CD4-positive, alpha-beta T cell treated with Interleukin-6 at 100 ng/mL for 8 hours (primary cell): ENCODE measurements around the gene BORCS8.
"Not testable (repeated sequence)": the region's sequence is repeated elsewhere in the genome, so short reads cannot be mapped to it uniquely, and the experiment has no call there.

Experiments
- DNase-seq: peaks from one replicate; pipeline ENCODE4 v3.0.0-alpha.2; 2020; ENCODE audit warnings: mixed read lengths, low spot score

BORCS8 gene

DNA sequence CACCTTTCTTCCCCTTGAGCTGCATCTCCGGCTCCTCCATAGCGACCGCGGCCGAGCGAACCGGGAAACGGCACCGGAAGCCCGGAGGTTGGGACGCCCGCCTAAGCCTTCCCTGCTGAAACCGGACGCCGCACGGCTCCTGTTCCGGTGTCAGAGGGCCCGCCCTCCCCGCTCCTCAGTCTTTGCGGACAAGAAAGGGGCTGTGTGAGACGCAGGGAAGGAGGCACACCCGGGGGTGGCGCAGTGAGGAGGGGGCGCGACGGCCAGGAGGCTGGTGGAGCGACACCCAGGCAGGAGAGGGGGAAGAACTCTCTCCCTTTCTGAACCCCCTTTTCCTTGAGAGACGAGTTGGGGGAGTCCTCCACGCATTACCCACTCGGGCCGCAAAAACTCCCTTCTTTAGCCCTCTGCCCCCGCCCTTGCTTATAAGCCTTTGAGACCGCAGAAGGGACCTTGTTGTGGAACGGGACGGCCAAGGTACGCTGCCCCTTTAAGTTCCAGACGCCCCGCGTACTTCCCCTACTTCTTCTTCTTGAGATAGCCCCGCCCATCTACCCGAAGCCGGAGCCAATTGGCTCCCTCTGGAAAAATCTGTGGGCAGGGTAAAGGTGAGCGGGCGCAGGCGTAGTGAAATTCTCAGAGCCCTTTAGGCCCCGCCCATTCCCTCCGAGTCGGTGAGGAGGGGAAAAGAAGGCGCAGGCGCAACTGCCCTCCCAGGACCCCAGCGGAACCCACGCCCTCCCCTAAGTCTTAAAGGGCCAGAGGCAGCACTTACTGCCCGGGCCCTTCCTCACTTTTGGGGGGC lies at the start of gene BORCS8, which contains the start of gene RFXANK:
Gene BORCS8 (minus strand): TSS at position 75 of the 805 bp plus-strand sequence. CDS start 35 bp downstream, at position 40.
Gene RFXANK (plus strand): TSS at position 181 of the 805 bp plus-strand sequence. CDS start 1,689 bp downstream, outside the sequence.
- peak; percentile 99 for DNase-seq

DNA sequence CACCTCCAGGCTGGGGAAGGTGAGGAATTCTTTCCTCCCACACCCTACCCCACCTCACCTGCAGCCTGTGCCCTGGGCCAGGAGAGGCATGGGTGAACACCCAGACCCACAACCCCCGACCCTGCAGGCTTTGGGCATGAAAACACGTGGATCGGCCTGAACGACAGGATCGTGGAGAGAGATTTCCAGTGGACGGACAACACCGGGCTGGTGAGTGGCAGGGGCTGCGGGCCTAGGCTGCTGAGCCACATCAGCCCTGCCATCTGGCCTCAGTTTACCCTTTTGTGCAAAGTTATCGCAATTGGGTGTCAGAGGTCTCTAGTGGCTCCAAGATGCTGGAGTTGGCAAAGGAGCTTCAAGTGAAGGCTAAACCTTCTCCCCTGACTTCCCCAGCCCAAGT lies 48.5 kb upstream of the BORCS8 start:
- no peak for DNase-seq

DNA sequence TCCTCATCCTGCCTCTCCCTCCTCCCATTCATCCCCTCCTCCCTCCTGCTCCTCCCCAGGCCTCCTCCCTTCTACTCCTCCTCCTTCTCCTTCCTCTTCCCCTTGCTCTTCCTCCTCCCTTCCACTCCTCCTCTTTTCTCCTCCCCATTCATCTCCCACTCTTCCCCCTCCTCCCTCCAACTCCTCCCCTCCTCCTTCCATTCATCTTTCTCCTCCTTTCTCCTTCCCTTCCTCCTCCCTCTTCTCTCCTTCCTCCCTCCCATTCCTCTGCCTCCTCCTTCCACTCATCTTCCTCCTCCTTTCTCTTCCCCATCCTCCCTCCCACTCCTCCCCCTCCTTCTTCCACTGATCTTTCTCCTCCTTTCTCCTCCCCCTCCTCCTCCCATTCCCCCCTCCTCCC lies 47.7 kb upstream of the BORCS8 start:
- DNase-seq: no peak

DNA sequence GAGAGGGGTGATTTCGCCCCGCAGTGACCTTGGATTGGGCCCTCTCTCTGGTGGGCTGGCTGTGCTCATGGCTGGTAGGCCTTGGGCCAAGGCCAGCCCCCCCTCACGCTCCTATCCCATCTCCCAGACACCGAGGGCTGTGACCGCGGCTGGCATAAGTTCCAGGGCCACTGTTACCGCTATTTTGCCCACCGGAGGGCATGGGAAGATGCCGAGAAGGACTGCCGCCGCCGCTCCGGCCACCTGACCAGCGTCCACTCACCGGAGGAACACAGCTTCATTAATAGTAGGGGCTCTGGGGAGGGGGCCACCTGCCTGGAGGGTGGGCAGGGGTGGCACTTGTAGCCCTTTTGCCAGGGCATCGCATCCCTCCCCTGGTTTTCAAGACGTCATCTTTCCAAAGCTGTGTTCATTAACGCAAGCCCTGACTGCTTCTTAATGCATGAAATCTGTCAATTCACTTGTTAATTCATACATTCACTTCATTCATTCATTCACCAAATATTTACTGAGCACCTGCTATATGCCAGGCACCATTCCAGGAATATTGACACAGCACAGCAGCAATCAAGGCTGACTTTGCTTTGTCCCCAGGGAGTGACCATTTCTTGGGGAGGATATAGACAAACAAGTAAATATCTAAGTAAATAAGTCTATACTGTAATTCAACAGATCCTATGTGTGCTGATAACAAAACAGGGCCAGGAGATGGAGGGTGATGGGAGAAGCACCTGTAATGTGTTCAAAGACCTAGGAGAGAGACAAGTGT lies 46.4 kb upstream of the BORCS8 start:
- DNase-seq: no peak

DNA sequence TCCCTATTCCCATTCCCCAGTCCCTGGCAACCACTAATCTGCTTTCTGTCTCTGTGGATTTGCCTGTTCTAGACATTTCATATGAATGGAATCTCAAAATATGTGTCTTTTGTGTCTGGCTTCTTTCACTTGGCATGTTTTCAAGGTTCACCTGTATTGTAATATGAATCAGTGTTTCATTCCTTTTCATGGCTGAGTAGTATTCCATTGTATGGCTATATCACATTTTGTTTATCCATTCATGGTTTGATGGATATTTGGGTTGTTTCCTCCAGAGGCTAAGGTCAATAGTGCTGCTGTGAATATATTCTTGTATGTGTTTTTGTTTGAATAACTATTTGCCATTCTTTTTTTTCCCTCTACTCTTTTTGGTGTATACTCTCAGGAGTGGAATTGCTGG lies 44.2 kb upstream of the BORCS8 start:
- no peak for DNase-seq

DNA sequence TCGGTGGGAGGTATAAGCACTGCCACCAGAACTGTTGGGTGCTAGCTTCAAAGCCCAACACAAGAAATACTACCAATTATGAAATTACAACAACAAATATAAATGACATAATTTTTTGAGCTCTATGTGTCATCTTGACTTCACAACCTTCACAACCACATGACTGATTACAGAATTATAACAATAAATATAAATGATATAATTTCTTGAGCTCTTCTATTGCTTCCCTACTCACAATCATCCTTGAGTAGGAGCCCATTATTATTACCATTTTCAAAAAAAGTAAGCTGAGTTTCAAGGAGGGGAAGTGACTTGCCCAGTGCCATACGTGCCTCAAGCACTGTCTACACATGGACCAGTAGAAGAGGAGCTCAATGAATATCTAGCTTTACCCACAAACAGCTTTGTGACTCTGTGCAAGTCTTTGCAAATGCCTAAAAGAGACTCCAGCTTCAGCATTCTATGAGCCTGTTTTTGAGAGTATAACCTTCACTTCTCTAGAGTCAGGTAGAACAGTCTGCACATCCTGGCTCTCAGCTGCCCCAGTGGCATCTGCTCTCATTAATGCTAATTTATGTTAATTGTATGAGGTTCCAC lies 42.4 kb upstream of the BORCS8 start:
- no peak for DNase-seq

DNA sequence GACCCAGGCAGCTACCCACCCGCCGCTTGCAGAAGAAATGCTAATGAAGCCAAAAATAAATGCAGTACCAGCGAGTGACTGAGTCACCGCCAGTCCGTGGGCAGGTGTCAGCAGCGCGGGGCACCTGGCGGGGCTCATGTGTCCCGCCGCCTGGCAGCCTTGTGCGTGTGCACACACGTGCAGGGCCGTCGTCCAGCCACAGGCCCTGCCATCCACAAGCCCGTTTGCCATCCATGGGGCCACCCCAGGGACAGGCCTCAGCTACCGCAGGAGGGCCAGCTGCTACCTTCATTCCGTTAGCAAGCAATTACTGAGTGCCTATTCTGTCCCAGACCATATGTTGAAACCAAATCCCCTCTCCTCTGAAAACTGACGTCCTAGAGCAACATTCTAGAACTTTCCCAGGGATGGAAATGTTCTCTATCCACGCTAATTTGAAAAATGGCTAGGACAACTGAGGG lies 40.3 kb upstream of the BORCS8 start:
- DNase-seq: no peak

DNA sequence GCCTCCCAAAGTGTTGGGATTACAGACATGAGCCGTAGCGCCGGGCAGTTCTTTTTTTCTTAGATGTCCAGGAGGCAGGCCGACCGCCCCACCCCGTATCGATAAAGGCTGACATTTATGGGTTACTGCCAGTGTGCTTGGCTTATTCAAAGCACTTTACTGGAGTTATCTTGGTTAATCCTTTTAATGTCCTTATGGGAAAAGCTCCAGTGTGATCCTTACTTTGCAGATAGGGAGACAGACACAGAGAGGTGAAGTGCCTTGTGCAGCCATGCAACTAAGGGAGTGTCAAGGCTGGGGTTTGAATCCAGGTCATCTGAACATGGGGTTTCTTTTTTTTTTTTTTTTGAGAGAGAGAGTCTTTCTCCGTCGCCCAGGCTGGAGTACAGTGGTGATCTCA lies 39.0 kb upstream of the BORCS8 start:
- DNase-seq: no peak

DNA sequence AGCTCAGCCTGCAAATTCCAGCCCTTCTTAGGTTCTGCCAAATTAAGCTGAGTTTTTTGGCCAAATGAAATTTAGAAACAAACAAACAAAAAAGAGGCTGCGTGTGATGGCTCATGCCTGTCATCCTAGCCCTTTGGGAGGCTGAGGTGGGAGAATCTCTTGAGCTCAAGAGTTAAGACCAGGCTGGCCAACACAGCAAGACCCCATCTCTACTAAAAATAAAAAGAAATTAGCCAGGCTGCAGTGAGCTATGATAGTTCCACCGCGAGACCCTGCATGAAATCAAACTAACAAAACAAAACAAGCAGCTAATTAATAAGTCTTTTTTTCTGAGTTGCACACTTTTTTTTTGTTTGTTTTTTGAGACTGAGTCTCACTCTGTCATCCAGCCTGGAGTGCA lies 37.7 kb upstream of the BORCS8 start:
- no peak for DNase-seq

DNA sequence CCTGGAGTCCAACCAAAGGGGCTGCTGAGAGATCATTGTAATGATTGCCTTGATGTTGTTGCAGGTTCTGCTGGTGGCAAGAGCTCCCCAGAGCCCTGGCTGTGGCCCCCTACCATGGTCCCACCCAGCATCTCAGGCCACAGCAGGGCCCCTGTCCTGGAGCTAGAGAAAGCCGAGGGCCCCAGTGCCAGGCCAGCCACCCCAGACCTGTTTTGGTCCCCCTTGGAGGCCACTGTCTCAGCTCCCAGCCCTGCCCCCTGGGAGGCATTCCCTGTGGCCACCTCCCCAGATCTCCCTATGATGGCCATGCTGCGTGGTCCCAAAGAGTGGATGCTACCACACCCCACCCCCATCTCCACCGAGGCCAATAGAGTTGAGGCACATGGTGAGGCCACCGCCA lies 35.3 kb upstream of the BORCS8 start:
- DNase-seq: no peak

DNA sequence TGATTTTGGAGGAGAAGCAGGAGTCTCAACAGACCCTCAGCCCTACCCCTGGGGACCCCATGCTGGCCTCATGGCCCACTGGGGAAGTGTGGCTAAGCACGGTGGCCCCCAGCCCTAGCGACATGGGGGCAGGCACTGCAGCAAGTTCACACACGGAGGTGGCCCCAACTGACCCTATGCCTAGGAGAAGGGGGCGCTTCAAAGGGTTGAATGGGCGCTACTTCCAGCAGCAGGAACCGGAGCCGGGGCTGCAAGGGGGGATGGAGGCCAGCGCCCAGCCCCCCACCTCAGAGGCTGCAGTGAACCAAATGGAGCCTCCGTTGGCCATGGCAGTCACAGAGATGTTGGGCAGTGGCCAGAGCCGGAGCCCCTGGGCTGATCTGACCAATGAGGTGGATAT lies 34.7 kb upstream of the BORCS8 start:
- no peak for DNase-seq

DNA sequence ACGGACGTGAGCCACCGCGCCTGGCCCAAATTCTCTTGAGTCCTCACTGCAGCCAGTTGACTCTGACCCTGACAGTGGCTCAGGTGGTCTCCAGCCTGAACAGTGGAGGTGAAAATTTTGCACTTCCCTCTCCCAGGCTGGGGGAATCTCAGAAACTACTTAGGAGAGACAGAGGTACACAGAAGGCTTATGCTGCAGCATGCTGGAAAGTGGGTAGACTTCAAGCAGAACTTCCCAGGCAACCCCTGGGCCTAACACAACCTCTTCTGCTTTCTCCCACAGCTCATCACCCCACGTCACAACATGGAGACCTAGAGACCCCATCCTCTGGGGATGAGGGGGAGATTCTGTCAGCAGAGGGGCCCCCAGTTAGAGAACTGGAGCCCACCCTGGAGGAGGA lies 34.3 kb upstream of the BORCS8 start:
- no peak for DNase-seq

DNA sequence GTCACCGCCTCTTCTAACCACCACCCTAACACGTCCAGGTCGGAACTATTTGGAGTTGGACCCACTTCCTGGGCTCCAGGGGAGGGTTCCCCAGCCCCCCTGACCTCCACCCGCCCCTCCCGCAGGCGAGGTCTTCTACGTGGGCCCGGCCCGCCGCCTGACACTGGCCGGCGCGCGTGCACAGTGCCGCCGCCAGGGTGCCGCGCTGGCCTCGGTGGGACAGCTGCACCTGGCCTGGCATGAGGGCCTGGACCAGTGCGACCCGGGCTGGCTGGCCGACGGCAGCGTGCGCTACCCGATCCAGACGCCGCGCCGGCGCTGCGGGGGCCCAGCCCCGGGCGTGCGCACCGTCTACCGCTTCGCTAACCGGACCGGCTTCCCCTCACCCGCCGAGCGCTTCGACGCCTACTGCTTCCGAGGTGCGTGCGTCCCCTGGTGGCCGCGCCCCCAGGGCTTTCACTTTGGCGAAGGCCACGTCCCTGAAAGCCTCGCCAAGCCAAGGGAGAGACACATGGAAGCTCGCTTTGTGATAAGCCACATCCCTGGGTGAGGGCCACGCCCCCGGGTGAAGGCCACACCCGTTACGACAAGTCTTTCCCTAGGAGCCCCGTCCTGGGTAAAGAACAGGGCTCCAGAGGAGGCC lies 33.0 kb upstream of the BORCS8 start:
- DNase-seq: peak; percentile 74

DNA sequence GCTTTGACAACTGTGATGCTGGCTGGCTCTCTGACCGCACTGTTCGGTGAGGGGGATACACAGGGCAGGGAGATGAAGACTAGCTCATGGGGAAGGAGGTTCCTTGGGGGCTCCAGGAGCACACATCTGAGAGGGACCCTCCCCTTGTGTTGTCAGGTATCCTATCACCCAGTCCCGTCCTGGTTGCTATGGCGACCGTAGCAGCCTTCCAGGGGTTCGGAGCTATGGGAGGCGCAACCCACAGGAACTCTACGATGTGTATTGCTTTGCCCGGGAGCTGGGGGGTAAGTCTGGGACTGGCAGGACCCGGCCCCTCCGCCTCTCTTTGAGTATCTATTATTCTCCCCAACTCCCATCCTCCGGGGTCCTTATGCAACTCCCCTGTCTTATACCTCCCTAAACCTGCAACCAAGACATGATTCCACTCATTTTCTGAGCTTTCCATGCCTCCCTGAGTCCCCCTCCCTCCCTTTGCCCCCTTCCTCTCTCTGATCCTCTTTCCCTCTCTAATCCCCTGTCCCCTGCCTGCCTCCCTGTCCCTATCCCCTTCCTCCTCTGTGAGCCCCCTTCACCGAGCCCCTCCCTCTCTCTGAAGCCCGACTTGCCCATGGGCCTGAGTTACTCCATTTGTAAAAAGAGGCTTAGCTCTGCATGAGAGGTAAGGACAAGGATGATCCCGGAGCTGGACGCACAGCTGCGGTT lies 32.3 kb upstream of the BORCS8 start:
- DNase-seq: no peak

DNA sequence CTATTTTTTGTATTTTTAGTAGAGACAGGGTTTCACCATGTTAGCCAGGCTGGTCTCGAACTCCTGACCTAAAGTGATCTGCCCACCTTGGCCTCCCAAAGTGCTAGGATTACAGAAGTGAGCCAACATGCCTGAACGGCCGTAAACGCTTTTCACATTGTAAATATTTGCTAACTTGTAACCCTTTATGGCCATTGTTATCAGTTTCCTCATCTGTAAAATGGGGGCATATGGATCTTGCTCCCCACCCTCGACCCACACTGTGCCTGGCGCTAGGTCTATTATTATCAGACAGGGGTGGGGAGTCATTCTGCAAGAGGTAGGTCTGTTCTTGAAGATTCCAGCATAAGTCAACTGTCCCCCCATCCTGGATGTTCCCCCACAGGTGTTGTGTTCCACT lies 31.7 kb upstream of the BORCS8 start:
- DNase-seq: no peak

DNA sequence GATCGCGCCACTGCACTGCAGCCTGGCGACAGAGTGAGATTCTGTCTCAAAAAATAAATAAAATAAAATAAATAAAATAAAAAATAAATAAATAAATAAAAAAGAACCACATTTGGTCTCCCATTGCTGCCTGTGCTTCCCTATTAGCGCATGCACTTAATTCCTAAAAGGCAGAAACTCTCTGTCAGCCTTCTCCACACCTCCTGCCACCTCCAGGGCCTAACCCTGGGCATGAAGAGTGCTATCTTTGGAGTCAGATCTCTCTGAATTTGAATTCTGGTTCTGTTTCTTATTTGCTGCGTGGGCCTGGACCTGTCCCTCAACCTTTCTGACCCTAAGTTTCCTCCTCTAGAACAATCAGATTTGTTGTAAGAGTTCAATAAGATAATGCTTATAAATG lies 31.1 kb upstream of the BORCS8 start:
- no peak for DNase-seq

DNA sequence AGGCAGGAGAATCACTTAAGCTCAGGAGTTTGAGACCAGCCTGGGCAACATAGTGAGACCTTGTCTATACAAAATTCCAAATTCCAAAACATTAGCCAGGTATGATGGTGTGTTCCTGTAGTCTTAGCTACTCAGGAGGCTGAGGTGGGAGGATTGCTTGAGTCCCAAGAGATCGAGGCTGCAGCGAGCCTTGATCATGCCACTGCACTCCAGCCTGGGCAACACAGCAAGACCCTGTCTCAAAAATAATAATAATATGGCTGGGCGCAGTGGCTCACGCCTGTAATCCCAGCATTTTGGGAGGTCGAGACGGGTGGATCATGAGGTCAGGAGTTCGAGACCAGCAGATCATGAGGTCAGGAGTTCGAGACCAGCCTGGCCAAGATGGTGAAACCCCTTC lies 29.0 kb upstream of the BORCS8 start:
- DNase-seq: not testable (repeated sequence)

DNA sequence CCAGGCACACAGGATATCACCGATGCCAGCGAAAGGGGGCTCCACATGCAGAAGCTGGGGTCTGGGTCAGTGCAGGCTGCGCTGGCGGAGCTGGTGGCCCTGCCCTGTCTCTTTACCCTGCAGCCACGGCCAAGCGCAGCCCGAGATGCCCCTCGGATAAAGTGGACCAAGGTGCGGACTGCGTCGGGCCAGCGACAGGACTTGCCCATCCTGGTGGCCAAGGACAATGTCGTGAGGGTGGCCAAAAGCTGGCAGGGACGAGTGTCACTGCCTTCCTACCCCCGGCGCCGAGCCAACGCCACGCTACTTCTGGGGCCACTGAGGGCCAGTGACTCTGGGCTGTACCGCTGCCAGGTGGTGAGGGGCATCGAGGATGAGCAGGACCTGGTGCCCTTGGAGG lies 27.0 kb upstream of the BORCS8 start:
- no peak for DNase-seq

DNA sequence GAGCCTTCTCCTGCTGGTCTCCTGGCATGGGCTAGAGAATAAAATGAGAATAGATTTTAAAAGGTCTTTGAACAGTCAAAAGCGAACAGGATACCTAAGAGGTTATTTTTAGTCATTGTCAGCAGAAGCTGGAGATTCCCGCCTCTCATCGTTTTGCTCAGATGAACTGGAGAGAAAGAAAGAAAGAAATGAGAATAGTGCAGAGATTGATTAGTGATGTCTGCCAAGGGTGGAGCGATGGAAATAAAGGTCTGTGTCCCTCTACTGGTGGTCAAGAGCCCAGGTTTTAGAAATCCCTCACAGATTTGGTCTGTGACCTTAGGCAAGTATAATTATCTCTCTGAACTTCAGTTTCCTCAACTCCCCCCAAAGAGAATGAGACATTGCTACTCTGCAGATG lies 25.1 kb upstream of the BORCS8 start:
- no peak for DNase-seq

DNA sequence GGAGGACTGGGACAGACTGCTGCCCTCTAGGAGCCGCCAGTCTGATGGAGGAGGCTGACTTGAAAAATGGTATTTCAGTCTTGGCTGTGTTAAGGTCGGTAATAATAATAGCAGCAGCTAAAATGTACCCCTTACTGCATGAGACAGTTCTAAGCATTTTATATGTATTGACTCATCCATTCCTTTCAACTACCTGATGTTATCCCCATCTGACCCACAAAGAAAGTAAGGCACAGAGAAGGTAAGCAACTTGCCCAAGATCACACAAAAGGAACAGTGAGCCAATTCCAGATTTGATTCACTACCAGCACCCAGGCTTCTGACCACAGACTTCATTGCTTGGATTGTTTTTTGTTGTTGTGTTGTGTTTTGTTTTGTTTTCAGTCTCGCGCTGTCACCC lies 23.8 kb upstream of the BORCS8 start:
- DNase-seq: no peak

DNA sequence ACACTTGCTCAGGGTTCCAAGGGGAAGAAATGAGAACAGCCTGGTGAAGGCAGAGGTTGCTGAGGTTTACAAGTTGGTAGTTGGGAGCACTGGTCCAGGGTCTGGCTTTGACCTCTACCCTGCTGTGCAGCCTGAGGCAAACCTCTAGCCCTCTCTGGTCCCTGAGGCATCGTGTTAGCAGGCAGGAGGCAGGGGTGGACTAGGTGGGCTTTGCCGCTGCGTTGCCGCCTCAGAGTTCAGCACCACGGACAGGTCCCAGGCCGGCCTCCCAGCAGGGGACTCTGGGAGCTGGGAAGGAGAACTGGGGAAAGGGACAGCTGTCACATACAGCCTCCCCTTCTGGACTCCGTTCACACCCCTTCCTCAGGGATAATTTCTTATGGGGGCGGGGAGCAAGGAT lies 22.9 kb upstream of the BORCS8 start:
- DNase-seq: no peak

DNA sequence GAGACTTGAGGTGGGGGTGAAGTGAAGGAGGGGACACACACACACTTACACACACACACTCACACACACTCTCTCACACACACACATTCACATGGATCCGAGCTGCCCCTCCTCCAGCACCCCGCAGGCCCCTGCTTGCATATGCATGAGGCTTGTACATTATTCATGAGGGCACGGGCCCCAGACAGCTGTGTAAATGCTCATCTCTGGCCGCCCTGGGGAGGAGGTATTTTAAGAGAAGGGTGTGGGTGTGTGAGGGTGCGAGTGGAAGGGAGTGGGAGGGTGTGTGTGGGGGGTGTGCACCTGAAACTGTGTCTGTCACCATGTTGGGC lies 22.2 kb upstream of the BORCS8 start:
- DNase-seq: no peak
